HCT116 (cell line): ENCODE data around the gene IGFALS. TPM values are rescaled to one million over a fixed set of nuclear protein-coding genes. Genes with fewer than 3 reads are reported as not detected.

Experiments
- ATAC-seq: fragments of 200-7000 bp; cut with Tn5 transposase; 2 replicates; pipeline ENCODE4 v1.9.1; 2020; ENCODE audit warnings: mild to moderate bottlenecking, moderate library complexity
- BruUV-seq: library from RNA; stranded (reverse); fragments of 400-500 nt; replicated peaks from 2 replicates; lab custom pipeline; 2021; lab: Mats Ljungman, UMichigan
- CTCF ChIA-PET: fragments of 300-600 bp; sonication (Branson Sonifier 250); formaldehyde crosslinking; loops from one replicate; lab custom pipeline; 2021; ENCODE audit warnings: antibody characterized with exemption; lab: Charles Lee
- POLR2A ChIA-PET: fragments of 300-600, 350-600 bp; sonication (Branson Sonifier 250); formaldehyde crosslinking; loops from one replicate; lab custom pipeline; 2021; ENCODE audit warnings: antibody characterized with exemption; lab: Charles Lee
- RAD21 ChIA-PET, 2 experiments: fragments of 300-600 bp; sonication (Branson Sonifier 250); formaldehyde crosslinking; loops; one replicate each; lab custom pipeline; 2023; ENCODE audit warnings: low total read pairs in 2 of 2; ENCODE audit not compliant: uncharacterized antibody in 2 of 2, unreplicated experiment in 2 of 2, low non-redundant PET in 1 of 2; lab: Charles Lee
- DNase-seq: peaks from one replicate; pipeline ENCODE4 v3.0.0-alpha.2; 2010; ENCODE audit warnings: low read depth, low spot score
- H2AFZ ChIP-seq: fragments of 200-600 bp; shearing (Covaris generic), sonication (generic); 2 replicates; pipeline ENCODE4 v1.6.1; 2017; ENCODE audit warnings: low read depth, mixed run types, mixed read lengths, antibody characterized with exemption, low read length; ENCODE audit not compliant: poor library complexity, severe bottlenecking
- H3K27ac ChIP-seq: 2 replicates; pipeline ENCODE4 v1.5.1; 2012; ENCODE audit warnings: low read depth, low read length
- H3K27me3 ChIP-seq: fragments of 200-600 bp; sonication (generic); 2 replicates; pipeline ENCODE4 v1.6.1; 2016; ENCODE audit warnings: mixed run types, low read length, mixed read lengths; ENCODE audit not compliant: insufficient read depth
- H3K36me3 ChIP-seq, 2 experiments: fragments of 200-500 bp in 1 of 2; fragments of 200-600 bp in 1 of 2; sonication (Bioruptor generic) in 1 of 2; sonication (generic) in 1 of 2; 2 replicates each; pipeline versions ENCODE4 v1.5.1 to v1.6.1; 2014 to 2016; ENCODE audit warnings: low read length in 2 of 2, inconsistent platforms in 1 of 2, mixed read lengths in 1 of 2, mixed run types in 1 of 2; ENCODE audit not compliant: insufficient read depth in 2 of 2, control insufficient read depth in 1 of 2
- H3K4me1 ChIP-seq, 2 experiments: fragments of 200-600 bp in 1 of 2; sonication (generic) in 1 of 2; 2 replicates each; pipeline versions ENCODE4 v1.5.1 to v1.6.1; 2012 to 2017; ENCODE audit warnings: low read length in 2 of 2, inconsistent platforms in 1 of 2, mild to moderate bottlenecking in 1 of 2, mixed read lengths in 1 of 2, mixed run types in 1 of 2, moderate library complexity in 1 of 2; ENCODE audit not compliant: insufficient read depth in 2 of 2, control insufficient read depth in 1 of 2
- H3K4me2 ChIP-seq: fragments of 200-600 bp; sonication (generic); 2 replicates; pipeline ENCODE4 v1.6.1; 2017; ENCODE audit warnings: mixed run types, low read length, mixed read lengths
- H3K4me3 ChIP-seq, 2 experiments: fragments of 200-600 bp in 1 of 2; sonication (generic) in 1 of 2; replicated peaks in 1 of 2; 2 replicates each; pipeline ENCODE4 v1.5.1; 2011 to 2016; ENCODE audit warnings: low read length in 2 of 2, control low read depth in 1 of 2, low read depth in 1 of 2, mild to moderate bottlenecking in 1 of 2, mixed read lengths in 1 of 2, mixed run types in 1 of 2
- H3K79me2 ChIP-seq: fragments of 200-600 bp; sonication (generic); 2 replicates; pipeline ENCODE4 v1.6.1; 2017; ENCODE audit warnings: mild to moderate bottlenecking, mixed run types, low read length, moderate library complexity, mixed read lengths; ENCODE audit not compliant: insufficient read depth
- H3K9ac ChIP-seq: fragments of 200-600 bp; sonication (generic); 2 replicates; pipeline ENCODE4 v1.6.1; 2016; ENCODE audit warnings: low read length, mixed read lengths
- H3K9me2 ChIP-seq: fragments of 200-600 bp; sonication (generic), shearing (Covaris generic); 2 replicates; pipeline ENCODE4 v1.6.1; 2017; ENCODE audit warnings: mixed run types, mild to moderate bottlenecking, moderate library complexity; ENCODE audit not compliant: insufficient read depth
- H3K9me3 ChIP-seq, 2 experiments: fragments of 200-500 bp in 1 of 2; fragments of 200-600 bp in 1 of 2; sonication (Bioruptor generic) in 1 of 2; sonication (generic) in 1 of 2; 2 replicates each; pipeline ENCODE4 v1.6.1; 2014 to 2017; ENCODE audit warnings: low read length in 2 of 2, mixed read lengths in 2 of 2, inconsistent platforms in 1 of 2, low read depth in 1 of 2, mild to moderate bottlenecking in 1 of 2, mixed run types in 1 of 2, moderate library complexity in 1 of 2; ENCODE audit not compliant: control insufficient read depth in 1 of 2, insufficient read depth in 1 of 2
- H4K20me1 ChIP-seq: fragments of 200-600 bp; sonication (generic), shearing (Covaris generic); 2 replicates; pipeline ENCODE4 v1.6.1; 2017; ENCODE audit warnings: mixed run types, mild to moderate bottlenecking, moderate library complexity; ENCODE audit not compliant: insufficient read depth
- CEBPB ChIP-seq: IDR thresholded peaks from 2 replicates; pipeline ENCODE4 v1.6.1; 2012; ENCODE audit warnings: low read depth
- SIN3A ChIP-seq: IDR thresholded peaks from 2 replicates; pipeline ENCODE4 v1.6.1; 2012; ENCODE audit warnings: low read depth
- SP1 ChIP-seq: IDR thresholded peaks from 2 replicates; pipeline ENCODE4 v1.6.1; 2012; ENCODE audit warnings: low read depth
- SRF ChIP-seq: IDR thresholded peaks from 2 replicates; pipeline ENCODE4 v1.6.1; 2012; ENCODE audit warnings: low read depth
- TCF7L2 ChIP-seq: IDR thresholded peaks from 2 replicates; pipeline ENCODE4 v1.7.0; 2011; ENCODE audit warnings: borderline replicate concordance, inconsistent platforms; ENCODE audit not compliant: insufficient read depth, insufficient read length; ENCODE audit errors: extremely low read depth
- YY1 ChIP-seq: IDR thresholded peaks from 2 replicates; pipeline ENCODE4 v1.6.1; 2011; ENCODE audit warnings: low read length, low read depth, moderate library complexity, mild to moderate bottlenecking; ENCODE audit not compliant: insufficient replicate concordance; ENCODE audit errors: extremely low read depth
- intact Hi-C: fragments of 100-400 bp; cut with micrococcal nuclease; formaldehyde crosslinking; loops from 2 replicates; pipeline ENCODE4 v1.10.0; 2022
- total RNA-seq: library from RNA; stranded (reverse); gene quantifications from one replicate; pipeline ENCODE4 v1.2.1, GENCODE V29; 2021; ENCODE audit not compliant: unreplicated experiment
- TF ChIP-seq, protein P1 (sequence below): IDR thresholded peaks from 2 replicates; pipeline ENCODE4 v1.6.1; 2012; ENCODE audit warnings: low read depth
- TF ChIP-seq, protein P2 (sequence below), 3 experiments: fragments of 200-600 bp in 1 of 3; sonication (generic) in 1 of 3; IDR thresholded peaks in 2 of 3; conservative IDR thresholded peaks in 1 of 3; 2 replicates each; pipeline ENCODE4 v1.5.1; 2012 to 2017; ENCODE audit warnings: low read depth in 2 of 3, low read length in 2 of 3, antibody characterized with exemption in 1 of 3, borderline replicate concordance in 1 of 3, control low read depth in 1 of 3, mild to moderate bottlenecking in 1 of 3, mixed read lengths in 1 of 3, mixed run types in 1 of 3, moderate library complexity in 1 of 3; ENCODE audit not compliant: insufficient read depth in 1 of 3
- TF ChIP-seq, protein P3 (sequence below): IDR thresholded peaks from 2 replicates; pipeline ENCODE4 v1.6.1; 2011; ENCODE audit warnings: mild to moderate bottlenecking, low read length, moderate library complexity; ENCODE audit not compliant: insufficient replicate concordance; ENCODE audit errors: extremely low read depth

The IGFALS gene
- total RNA-seq, 1 experiment from 2014 or later = 0.10 TPM

DNA sequence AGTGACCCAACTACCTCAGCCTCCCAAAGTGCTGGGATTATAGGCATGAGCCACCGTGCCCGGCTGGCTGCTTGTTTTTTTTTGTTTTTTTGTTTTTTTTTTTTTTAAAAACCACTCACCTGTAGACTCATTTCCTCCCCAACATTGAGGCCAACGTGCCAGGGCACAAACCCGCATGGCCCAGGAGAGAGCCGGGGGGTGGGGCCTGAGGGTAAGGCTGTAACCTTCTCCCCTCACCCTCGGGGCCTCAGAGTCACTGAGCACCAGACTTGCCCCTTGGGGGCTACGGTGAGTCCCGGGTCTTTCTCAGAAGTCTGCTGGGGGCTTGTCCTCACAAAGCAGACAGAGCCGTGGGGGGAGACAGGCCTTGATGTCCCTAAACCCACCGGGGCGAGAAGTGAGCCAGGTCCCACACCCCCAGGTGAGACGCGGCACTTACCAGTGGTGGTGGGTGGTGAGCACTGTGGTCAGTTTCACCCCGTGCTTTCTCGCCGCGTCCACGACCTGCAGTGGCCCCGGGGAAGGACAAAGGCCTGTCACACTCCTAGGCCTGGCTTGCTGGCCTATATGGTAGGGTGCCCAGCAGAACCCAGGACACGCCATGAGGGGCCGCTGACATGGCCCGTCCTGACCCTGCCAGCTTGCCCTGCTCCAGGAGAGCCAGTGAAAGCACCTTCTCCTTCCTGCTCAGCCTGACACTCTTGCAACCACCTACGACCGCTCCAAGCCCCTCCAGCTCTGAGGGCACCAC is 28.5 kb upstream of the IGFALS start:
- no peaks in the 10 kb centered on the region for H3K27me3 ChIP-seq
- POLR2A ChIA-PET = no interaction called here
- intact Hi-C loops = no loop called here

More for the DNA sequence above, 28.5 kb upstream of the IGFALS start:
- Histone ChIP-seq H3K9me2 (no peaks in the 10 kb centered on the region), H3K4me1 (peaks cover 7 to 9% of the 10 kb centered on the region in 2 experiments), H3K9ac (no peak overlapping the region), H3K4me2 (no peak overlapping the region), H3K27ac (no peak overlapping the region), H4K20me1 (no peaks in the 10 kb centered on the region), H3K9me3 (no peaks in the 10 kb centered on the region), H3K36me3 (no peaks in the 10 kb centered on the region), H3K4me3 (no peak overlapping the region), H3K79me2 (no peaks in the 10 kb centered on the region), H2AFZ (no peak overlapping the region)
- no peak for DNase-seq
- BruUV-seq = no TSS peak
- RAD21 ChIA-PET = no interaction called here
- ATAC-seq = no peak
- no peak for TF ChIP-seq SP1
- no peak for TF ChIP-seq SRF
- TF ChIP-seq, protein P1, sequence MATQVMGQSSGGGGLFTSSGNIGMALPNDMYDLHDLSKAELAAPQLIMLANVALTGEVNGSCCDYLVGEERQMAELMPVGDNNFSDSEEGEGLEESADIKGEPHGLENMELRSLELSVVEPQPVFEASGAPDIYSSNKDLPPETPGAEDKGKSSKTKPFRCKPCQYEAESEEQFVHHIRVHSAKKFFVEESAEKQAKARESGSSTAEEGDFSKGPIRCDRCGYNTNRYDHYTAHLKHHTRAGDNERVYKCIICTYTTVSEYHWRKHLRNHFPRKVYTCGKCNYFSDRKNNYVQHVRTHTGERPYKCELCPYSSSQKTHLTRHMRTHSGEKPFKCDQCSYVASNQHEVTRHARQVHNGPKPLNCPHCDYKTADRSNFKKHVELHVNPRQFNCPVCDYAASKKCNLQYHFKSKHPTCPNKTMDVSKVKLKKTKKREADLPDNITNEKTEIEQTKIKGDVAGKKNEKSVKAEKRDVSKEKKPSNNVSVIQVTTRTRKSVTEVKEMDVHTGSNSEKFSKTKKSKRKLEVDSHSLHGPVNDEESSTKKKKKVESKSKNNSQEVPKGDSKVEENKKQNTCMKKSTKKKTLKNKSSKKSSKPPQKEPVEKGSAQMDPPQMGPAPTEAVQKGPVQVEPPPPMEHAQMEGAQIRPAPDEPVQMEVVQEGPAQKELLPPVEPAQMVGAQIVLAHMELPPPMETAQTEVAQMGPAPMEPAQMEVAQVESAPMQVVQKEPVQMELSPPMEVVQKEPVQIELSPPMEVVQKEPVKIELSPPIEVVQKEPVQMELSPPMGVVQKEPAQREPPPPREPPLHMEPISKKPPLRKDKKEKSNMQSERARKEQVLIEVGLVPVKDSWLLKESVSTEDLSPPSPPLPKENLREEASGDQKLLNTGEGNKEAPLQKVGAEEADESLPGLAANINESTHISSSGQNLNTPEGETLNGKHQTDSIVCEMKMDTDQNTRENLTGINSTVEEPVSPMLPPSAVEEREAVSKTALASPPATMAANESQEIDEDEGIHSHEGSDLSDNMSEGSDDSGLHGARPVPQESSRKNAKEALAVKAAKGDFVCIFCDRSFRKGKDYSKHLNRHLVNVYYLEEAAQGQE = no peak
- no peak for TF ChIP-seq CEBPB
- no peak for TF ChIP-seq YY1
- TF ChIP-seq, protein P2, sequence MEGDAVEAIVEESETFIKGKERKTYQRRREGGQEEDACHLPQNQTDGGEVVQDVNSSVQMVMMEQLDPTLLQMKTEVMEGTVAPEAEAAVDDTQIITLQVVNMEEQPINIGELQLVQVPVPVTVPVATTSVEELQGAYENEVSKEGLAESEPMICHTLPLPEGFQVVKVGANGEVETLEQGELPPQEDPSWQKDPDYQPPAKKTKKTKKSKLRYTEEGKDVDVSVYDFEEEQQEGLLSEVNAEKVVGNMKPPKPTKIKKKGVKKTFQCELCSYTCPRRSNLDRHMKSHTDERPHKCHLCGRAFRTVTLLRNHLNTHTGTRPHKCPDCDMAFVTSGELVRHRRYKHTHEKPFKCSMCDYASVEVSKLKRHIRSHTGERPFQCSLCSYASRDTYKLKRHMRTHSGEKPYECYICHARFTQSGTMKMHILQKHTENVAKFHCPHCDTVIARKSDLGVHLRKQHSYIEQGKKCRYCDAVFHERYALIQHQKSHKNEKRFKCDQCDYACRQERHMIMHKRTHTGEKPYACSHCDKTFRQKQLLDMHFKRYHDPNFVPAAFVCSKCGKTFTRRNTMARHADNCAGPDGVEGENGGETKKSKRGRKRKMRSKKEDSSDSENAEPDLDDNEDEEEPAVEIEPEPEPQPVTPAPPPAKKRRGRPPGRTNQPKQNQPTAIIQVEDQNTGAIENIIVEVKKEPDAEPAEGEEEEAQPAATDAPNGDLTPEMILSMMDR (IDR thresholded peaks at IDR 0.05 in 2 of 3, conservative IDR thresholded peaks at IDR 0.05 in 1 of 3; ENCODE audit: borderline replicate concordance in 1 of 3, insufficient read depth in 1 of 3, low read depth in 2 of 3, low read length in 2 of 3) = no peak
- TF ChIP-seq SIN3A = no peak
- TF ChIP-seq, protein P3, sequence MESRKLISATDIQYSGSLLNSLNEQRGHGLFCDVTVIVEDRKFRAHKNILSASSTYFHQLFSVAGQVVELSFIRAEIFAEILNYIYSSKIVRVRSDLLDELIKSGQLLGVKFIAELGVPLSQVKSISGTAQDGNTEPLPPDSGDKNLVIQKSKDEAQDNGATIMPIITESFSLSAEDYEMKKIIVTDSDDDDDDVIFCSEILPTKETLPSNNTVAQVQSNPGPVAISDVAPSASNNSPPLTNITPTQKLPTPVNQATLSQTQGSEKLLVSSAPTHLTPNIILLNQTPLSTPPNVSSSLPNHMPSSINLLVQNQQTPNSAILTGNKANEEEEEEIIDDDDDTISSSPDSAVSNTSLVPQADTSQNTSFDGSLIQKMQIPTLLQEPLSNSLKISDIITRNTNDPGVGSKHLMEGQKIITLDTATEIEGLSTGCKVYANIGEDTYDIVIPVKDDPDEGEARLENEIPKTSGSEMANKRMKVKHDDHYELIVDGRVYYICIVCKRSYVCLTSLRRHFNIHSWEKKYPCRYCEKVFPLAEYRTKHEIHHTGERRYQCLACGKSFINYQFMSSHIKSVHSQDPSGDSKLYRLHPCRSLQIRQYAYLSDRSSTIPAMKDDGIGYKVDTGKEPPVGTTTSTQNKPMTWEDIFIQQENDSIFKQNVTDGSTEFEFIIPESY = no peak
- no peak for TF ChIP-seq TCF7L2
- CTCF ChIA-PET = no interaction called here
